WTC11 (cell line): ENCODE data around the gene LAMC2.

Experiments used
- CBFB ChIP-seq: sonication (generic); formaldehyde crosslinking; IDR thresholded peaks from 2 replicates; pipeline ENCODE4 v1.8.1; 2022; ENCODE audit warnings: mild to moderate bottlenecking, low read depth, missing genetic modification reagents
- CREB1 ChIP-seq: sonication (generic); formaldehyde crosslinking; IDR thresholded peaks from 2 replicates; pipeline ENCODE4 v1.8.0; 2023; ENCODE audit warnings: mild to moderate bottlenecking, missing genetic modification reagents
- CTCF ChIP-seq: fragments of 200-600 bp; IDR thresholded peaks from 2 replicates; pipeline ENCODE4 v1.8.0; 2022; ENCODE audit warnings: antibody characterized with exemption
- ETV6 ChIP-seq: sonication (generic); formaldehyde crosslinking; IDR thresholded peaks from 2 replicates; pipeline ENCODE4 v1.8.1; 2022; ENCODE audit warnings: mild to moderate bottlenecking, missing genetic modification reagents
- JUN ChIP-seq: sonication (generic); formaldehyde crosslinking; IDR thresholded peaks from 2 replicates; pipeline ENCODE4 v1.8.0; 2023; ENCODE audit warnings: mild to moderate bottlenecking, missing genetic modification reagents
- NFYB ChIP-seq: sonication (generic); formaldehyde crosslinking; conservative IDR thresholded peaks from 2 replicates; pipeline ENCODE4 v1.8.0; 2022; ENCODE audit warnings: low read depth, missing genetic modification reagents
- NR1H2 ChIP-seq: sonication (generic); formaldehyde crosslinking; IDR thresholded peaks from 2 replicates; pipeline ENCODE4 v1.9.0; 2021; ENCODE audit warnings: mild to moderate bottlenecking, moderate library complexity, missing genetic modification reagents
- SMAD3 ChIP-seq: sonication (generic); formaldehyde crosslinking; IDR thresholded peaks from 2 replicates; pipeline ENCODE4 v1.8.0; 2022; ENCODE audit warnings: missing genetic modification reagents, mild to moderate bottlenecking, borderline replicate concordance
- TEAD4 ChIP-seq: sonication (generic); formaldehyde crosslinking; IDR thresholded peaks from 2 replicates; pipeline ENCODE4 v1.8.0; 2022; ENCODE audit warnings: mild to moderate bottlenecking, missing genetic modification reagents
- ZNF263 ChIP-seq: sonication (generic); formaldehyde crosslinking; IDR thresholded peaks from 2 replicates; pipeline ENCODE4 v1.8.1; 2022; ENCODE audit warnings: low read depth, mild to moderate bottlenecking, moderate library complexity, missing genetic modification reagents
- ZNF423 ChIP-seq: fragments of 250-450 bp; sonication (Bioruptor Pico); IDR thresholded peaks from 2 replicates; pipeline ENCODE4 v2.1.2; 2022; ENCODE audit warnings: mild to moderate bottlenecking, moderate library complexity
- TF ChIP-seq, protein P1 (sequence below): sonication (generic); formaldehyde crosslinking; IDR thresholded peaks from 2 replicates; pipeline ENCODE4 v1.8.1; 2022; ENCODE audit warnings: mild to moderate bottlenecking, missing genetic modification reagents, moderate library complexity, borderline replicate concordance

GRCh38 chr1:183247931-183248330 is 61.9 kb downstream of the LAMC2 start:
- TF ChIP-seq NR1H2 (CRISPR knock-in tag) (no peak), CBFB (CRISPR knock-in tag) (no peak), SMAD3 (CRISPR knock-in tag) (no peak), CTCF (no peak), JUN (no peak), ZNF423 (no peak), ETV6 (CRISPR knock-in tag) (no peak), TEAD4 (CRISPR knock-in tag) (no peak), CREB1 (CRISPR knock-in tag) (no peak), NFYB (CRISPR knock-in tag) (no peak), ZNF263 (CRISPR knock-in tag) (no peak)
- TF ChIP-seq, protein P1, sequence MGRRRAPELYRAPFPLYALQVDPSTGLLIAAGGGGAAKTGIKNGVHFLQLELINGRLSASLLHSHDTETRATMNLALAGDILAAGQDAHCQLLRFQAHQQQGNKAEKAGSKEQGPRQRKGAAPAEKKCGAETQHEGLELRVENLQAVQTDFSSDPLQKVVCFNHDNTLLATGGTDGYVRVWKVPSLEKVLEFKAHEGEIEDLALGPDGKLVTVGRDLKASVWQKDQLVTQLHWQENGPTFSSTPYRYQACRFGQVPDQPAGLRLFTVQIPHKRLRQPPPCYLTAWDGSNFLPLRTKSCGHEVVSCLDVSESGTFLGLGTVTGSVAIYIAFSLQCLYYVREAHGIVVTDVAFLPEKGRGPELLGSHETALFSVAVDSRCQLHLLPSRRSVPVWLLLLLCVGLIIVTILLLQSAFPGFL (CRISPR knock-in tag): no peak
